22Rv1 (cell line): ENCODE data around the gene ISYNA1.

Source experiments
- CTCF ChIP-seq: fragments of 450-650 bp; IDR thresholded peaks from 2 replicates; pipeline ENCODE4 v1.5.1; 2017; ENCODE audit warnings: mild to moderate bottlenecking
- ZFX ChIP-seq: fragments of 450-650 bp; IDR thresholded peaks from 2 replicates; pipeline ENCODE4 v1.6.1; 2017; ENCODE audit warnings: antibody characterized with exemption, borderline replicate concordance

- no peak for TF ChIP-seq CTCF
- no peak for TF ChIP-seq ZFX
Observed at GRCh38 chr19:18388960-18389725, 48.8 kb downstream of the ISYNA1 start.
